Measurements from ENCODE around the gene RDH16. TPM values are rescaled to one million over a fixed set of nuclear protein-coding genes. Genes with fewer than 3 reads are reported as not detected.

RDH16 gene
- total RNA-seq, 4 donors from 2014 or later = 0.84 to 4.7 (median 1.0) TPM

GRCh38 chr12:56908136-56908535 is 49.3 kb downstream of the RDH16 start:
- intact Hi-C loops (cut with DNase I; ENCODE audit: low total_unique reads) = no loop called here
- no peak for TF ChIP-seq POLR2A (IDR thresholded peaks at IDR 0.05)
- TF ChIP-seq, protein P1, sequence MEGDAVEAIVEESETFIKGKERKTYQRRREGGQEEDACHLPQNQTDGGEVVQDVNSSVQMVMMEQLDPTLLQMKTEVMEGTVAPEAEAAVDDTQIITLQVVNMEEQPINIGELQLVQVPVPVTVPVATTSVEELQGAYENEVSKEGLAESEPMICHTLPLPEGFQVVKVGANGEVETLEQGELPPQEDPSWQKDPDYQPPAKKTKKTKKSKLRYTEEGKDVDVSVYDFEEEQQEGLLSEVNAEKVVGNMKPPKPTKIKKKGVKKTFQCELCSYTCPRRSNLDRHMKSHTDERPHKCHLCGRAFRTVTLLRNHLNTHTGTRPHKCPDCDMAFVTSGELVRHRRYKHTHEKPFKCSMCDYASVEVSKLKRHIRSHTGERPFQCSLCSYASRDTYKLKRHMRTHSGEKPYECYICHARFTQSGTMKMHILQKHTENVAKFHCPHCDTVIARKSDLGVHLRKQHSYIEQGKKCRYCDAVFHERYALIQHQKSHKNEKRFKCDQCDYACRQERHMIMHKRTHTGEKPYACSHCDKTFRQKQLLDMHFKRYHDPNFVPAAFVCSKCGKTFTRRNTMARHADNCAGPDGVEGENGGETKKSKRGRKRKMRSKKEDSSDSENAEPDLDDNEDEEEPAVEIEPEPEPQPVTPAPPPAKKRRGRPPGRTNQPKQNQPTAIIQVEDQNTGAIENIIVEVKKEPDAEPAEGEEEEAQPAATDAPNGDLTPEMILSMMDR (IDR thresholded peaks at IDR 0.05) = no peak
- no peak overlapping the region for H3K4me3 ChIP-seq (ENCODE audit: low read depth, poor library complexity, severe bottlenecking)
- no peak for DNase-seq (ENCODE audit: low spot score in 2 of 2)
- 63 to 83% methylated on average over 3 to 5 of the region's 5 CpGs for WGBS, 2 donors

DNA sequence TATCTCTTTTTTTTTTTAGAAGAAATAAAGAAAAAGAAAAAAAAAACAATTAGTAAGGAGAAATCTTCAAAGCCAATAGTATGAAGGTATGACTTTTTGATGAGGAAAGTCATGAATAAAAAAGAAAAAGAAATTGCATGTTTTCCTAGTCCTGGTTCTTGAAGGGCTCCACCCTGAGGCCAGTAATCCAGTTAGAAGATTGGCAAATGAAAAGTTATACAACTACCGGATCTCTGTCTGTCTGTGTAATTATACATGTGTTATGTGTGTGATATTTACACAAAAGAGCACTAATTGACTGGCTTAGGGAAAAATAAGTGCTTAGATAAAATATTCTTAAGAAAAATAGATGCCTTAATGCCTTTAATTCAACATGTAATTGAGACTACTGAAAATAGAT is 51.6 kb downstream of the RDH16 start:
- intact Hi-C loops (cut with DNase I; ENCODE audit: low total_unique reads) = no loop called here
- no peak overlapping the region for H3K4me3 ChIP-seq (ENCODE audit: low read depth, poor library complexity, severe bottlenecking)
- 42 to 59% methylated on average over 1 of the region's 1 CpG for WGBS, 2 donors
- no peak for TF ChIP-seq POLR2A (IDR thresholded peaks at IDR 0.05)
- TF ChIP-seq, protein P1 (IDR thresholded peaks at IDR 0.05) = no peak
- no peak for DNase-seq (ENCODE audit: low spot score in 2 of 2)

- no peak for DNase-seq (ENCODE audit: low spot score in 2 of 2)
- WGBS, 2 donors = 27 to 59% methylated on average over 1 of the region's 1 CpG
- H3K4me3 ChIP-seq (ENCODE audit: low read depth, poor library complexity, severe bottlenecking) = no peak overlapping the region
- intact Hi-C loops (cut with DNase I; ENCODE audit: low total_unique reads) = no loop called here
- TF ChIP-seq POLR2A (IDR thresholded peaks at IDR 0.05) = no peak
- TF ChIP-seq, protein P1 (IDR thresholded peaks at IDR 0.05) = no peak
Measured at GRCh38 chr12:56903374-56903773, 54.0 kb downstream of the RDH16 start.

Other genes with a start within 250 kb of the RDH16 start
- gene NACA, start 232.3 kb downstream of the RDH16 start, total RNA-seq = 1,000 to 10,000 TPM; 1,502 to 2,024 (median 1,825) TPM
- 10 to 100 TPM in 1 of 4 donors, 1 to 10 TPM in 3; 7.9 to 10.5 (median 9.1) TPM for gene PRIM1, start 205.3 kb downstream of the RDH16 start, total RNA-seq
- 1 to 10 TPM in 2 of 4 donors, under 1 TPM in 2; 0.27 to 1.3 (median 0.83) TPM for gene HSD17B6, start 194.3 kb downstream of the RDH16 start, total RNA-seq
- 100 to 1,000 TPM in 2 of 4 donors, 10 to 100 TPM in 2; 71.0 to 161 (median 105) TPM for gene SDR9C7, start 23.2 kb downstream of the RDH16 start, total RNA-seq
- gene ZBTB39, start 48.9 kb upstream of the RDH16 start, total RNA-seq = 1 to 10 TPM; 5.2 to 6.1 (median 6.1) TPM
- gene TAC3, start 58.9 kb upstream of the RDH16 start, total RNA-seq = under 1 TPM in 1 of 4 donors, not detected in 3; 0.46 TPM
- gene MYO1A, start 92.5 kb upstream of the RDH16 start, total RNA-seq = 1 to 10 TPM in 1 of 4 donors, under 1 TPM in 2, not detected in 1; 0.30 to 2.0 (median 0.39) TPM
- gene NEMP1, start 121.2 kb upstream of the RDH16 start, total RNA-seq = 1 to 10 TPM; 7.0 to 9.2 (median 7.9) TPM
- 10 to 100 TPM; 44.1 to 89.6 (median 64.6) TPM for gene NAB2, start 131.5 kb upstream of the RDH16 start, total RNA-seq
- gene STAT6, start 153.8 kb upstream of the RDH16 start, total RNA-seq = 100 to 1,000 TPM; 105 to 210 (median 129) TPM
- 100 to 1,000 TPM in 2 of 4 donors, 10 to 100 TPM in 2; 93.4 to 156 (median 101) TPM for gene LRP1, start 170.9 kb upstream of the RDH16 start, total RNA-seq
- gene LRP1-AS, start 190.0 kb upstream of the RDH16 start, total RNA-seq = not detected

Measured in lower leg skin (tissue), 4 donors.